ENCODE data around the gene PATL2.

Gene PATL2

GRCh38 chr15:44738340-44738984 is 27.3 kb upstream of the PATL2 start:
- Histone ChIP-seq H3K4me3 (replicated peaks; ENCODE audit: insufficient read depth, low read length) (no peak overlapping the region), H3K27me3 (ENCODE audit: insufficient read depth, poor library complexity, severe bottlenecking) (no peaks in the 10 kb centered on the region), H3K27ac (replicated peaks) (no peak overlapping the region)
- TF ChIP-seq POLR2AphosphoS5 (IDR thresholded peaks at IDR 0.05; ENCODE audit: low read depth) (no peak), CTCF (IDR thresholded peaks at IDR 0.05; ENCODE audit: insufficient read depth, low read length) (peak; percentile 44), SPI1 (IDR thresholded peaks at IDR 0.05; ENCODE audit: borderline replicate concordance, low read depth) (no peak), REST (IDR thresholded peaks at IDR 0.05; ENCODE audit: insufficient replicate concordance, low read depth) (no peak), GABPA (IDR thresholded peaks at IDR 0.05; ENCODE audit: low read depth) (no peak)
- no peak for DNase-seq (ENCODE audit: low read depth in 1 of 2, low spot score in 1 of 2)

- Histone ChIP-seq H3K27me3 (ENCODE audit: insufficient read depth, poor library complexity, severe bottlenecking) (no peaks in the 10 kb centered on the region), H3K27ac (replicated peaks) (peak within 1 kb of the TSS; percentile 41), H3K4me3 (replicated peaks; ENCODE audit: insufficient read depth, low read length) (no peak within 1 kb of the TSS)
- TF ChIP-seq REST (IDR thresholded peaks at IDR 0.05; ENCODE audit: insufficient replicate concordance, low read depth) (no peak), POLR2AphosphoS5 (IDR thresholded peaks at IDR 0.05; ENCODE audit: low read depth) (no peak), CTCF (IDR thresholded peaks at IDR 0.05; ENCODE audit: insufficient read depth, low read length) (no peak), SPI1 (IDR thresholded peaks at IDR 0.05; ENCODE audit: borderline replicate concordance, low read depth) (no peak), GABPA (IDR thresholded peaks at IDR 0.05; ENCODE audit: low read depth) (no peak)
- no peak for DNase-seq (ENCODE audit: low read depth in 1 of 2, low spot score in 1 of 2)
These were observed 25.1 kb upstream of the PATL2 start, which contains the start of gene TRIM69 for GRCh38 chr15:44736181-44736765. TSS of gene TRIM69 (plus strand) at chr15:44736528. CDS start at chr15:44736705, 177 bp downstream.

- no peaks in the 10 kb centered on the region for H3K27me3 ChIP-seq (ENCODE audit: insufficient read depth, poor library complexity, severe bottlenecking)
- peak overlapping the region; percentile 41 for H3K27ac ChIP-seq (replicated peaks)
- peak in 1 of 2 experiments; percentile 52 for DNase-seq (ENCODE audit: low read depth in 1 of 2, low spot score in 1 of 2)
- H3K4me3 ChIP-seq (replicated peaks; ENCODE audit: insufficient read depth, low read length): no peak overlapping the region
- TF ChIP-seq POLR2AphosphoS5 (IDR thresholded peaks at IDR 0.05; ENCODE audit: low read depth): no peak
- TF ChIP-seq GABPA (IDR thresholded peaks at IDR 0.05; ENCODE audit: low read depth): no peak
- TF ChIP-seq REST (IDR thresholded peaks at IDR 0.05; ENCODE audit: insufficient replicate concordance, low read depth): no peak
- TF ChIP-seq SPI1 (IDR thresholded peaks at IDR 0.05; ENCODE audit: borderline replicate concordance, low read depth): peak; percentile 41; the same call in 1 of the 2 replicates
- TF ChIP-seq CTCF (IDR thresholded peaks at IDR 0.05; ENCODE audit: insufficient read depth, low read length): no peak
These were observed 24.5 kb upstream of the PATL2 start for GRCh38 chr15:44735482-44736180.
